Measurements from ENCODE around the gene CAMTA1.

The CAMTA1 gene

DNA sequence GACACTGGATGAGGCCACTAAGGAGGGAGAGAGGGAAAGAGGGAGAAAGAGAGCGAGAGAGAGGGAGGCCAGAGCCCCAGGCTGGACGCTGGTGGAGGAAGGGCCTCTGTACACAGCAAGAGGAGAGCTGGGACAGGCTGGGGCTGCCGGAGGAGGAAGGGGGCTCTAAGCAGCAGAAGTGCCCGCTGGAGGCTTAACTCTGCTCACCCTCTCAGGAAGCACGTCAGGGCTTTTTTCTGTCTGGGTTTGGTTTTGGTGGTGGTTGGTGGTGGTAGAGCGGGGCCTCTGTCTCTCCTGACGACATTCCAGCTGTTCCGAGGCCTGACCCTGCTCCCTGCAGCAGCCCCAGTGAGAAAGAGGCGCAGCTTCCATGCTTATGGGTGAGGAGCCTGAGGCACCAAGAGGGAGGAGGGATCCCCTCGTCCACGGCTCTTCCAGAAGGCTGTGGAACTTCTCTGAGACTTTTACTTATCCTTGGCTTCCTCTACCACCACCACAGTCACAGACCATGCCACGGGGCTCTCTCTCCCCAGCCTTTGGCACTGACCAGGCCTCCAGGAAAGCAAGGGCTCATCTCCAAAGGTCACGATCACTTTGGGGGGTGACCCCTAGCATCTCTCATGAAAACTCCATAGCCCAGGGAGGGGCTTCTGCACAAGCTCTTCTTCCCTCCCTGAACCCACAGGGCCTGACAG is 849.4 kb downstream of the CAMTA1 start:
- no peak for DNase-seq (ENCODE audit: low read depth)
- TF ChIP-seq, protein P1, sequence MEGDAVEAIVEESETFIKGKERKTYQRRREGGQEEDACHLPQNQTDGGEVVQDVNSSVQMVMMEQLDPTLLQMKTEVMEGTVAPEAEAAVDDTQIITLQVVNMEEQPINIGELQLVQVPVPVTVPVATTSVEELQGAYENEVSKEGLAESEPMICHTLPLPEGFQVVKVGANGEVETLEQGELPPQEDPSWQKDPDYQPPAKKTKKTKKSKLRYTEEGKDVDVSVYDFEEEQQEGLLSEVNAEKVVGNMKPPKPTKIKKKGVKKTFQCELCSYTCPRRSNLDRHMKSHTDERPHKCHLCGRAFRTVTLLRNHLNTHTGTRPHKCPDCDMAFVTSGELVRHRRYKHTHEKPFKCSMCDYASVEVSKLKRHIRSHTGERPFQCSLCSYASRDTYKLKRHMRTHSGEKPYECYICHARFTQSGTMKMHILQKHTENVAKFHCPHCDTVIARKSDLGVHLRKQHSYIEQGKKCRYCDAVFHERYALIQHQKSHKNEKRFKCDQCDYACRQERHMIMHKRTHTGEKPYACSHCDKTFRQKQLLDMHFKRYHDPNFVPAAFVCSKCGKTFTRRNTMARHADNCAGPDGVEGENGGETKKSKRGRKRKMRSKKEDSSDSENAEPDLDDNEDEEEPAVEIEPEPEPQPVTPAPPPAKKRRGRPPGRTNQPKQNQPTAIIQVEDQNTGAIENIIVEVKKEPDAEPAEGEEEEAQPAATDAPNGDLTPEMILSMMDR (conservative IDR thresholded peaks at IDR 0.05; ENCODE audit: low read depth, low read length), result no peak

DNA sequence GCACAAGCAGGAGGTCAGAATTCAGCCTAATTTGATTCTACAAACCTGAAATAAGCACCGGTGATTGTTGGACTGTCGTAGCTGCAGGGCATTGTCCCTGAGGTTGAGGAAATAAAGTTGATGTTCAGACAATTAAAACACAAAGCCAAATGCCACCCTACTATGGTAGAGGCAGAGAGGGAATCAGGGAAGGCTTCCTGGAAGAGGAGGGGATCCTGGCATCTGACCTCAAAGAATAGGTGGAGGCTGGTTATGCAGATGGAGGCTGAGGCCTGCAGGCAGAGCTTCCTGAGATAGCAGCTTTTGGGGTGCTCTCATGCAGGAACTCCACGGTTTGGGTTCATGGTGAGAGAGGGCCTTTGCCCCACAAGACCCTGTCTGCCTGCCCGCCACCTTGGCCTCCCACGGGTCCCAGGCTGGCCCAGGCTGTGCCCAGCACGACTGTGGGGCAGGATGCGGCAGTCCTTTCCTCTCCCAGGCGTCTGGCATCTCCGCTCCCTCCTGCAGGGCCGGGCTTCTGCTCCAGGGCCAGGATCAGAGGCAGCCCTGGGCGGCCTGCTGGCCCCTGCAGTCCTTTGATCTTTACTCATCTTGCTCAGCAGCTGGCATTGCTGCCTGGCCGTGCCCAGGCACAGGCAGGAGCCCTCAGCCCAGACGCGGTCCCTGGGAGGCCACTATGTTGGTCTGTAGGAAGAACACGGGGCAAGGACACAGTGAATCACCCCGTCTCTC is 851.7 kb downstream of the CAMTA1 start:
- no peak for DNase-seq (ENCODE audit: low read depth)
- no peak overlapping the region for H3K4me3 ChIP-seq (ENCODE audit: low read length)
- TF ChIP-seq, protein P1 (conservative IDR thresholded peaks at IDR 0.05; ENCODE audit: low read depth, low read length), result no peak

More for the DNA sequence above, 849.4 kb downstream of the CAMTA1 start:
- no peak overlapping the region for H3K4me3 ChIP-seq (ENCODE audit: low read length)

DNA sequence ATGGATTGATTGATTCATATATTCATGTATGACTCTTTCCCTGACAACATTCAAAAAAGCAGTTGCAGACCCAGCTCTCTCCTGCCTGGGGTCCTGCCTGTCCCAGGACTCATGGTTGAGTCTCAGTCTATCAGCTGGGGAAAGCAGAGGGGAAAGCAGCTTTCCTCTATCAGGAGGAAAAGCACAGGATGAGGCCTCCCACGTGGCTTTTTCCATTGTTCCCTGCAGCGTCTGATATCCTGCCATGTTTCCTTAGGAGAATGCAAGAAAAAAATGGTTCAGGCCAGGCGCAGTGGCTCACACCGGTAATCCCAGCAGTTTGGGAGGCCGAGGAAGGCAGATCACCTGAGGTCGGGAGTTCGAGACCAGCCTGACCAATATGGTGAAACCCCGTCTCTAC is 852.8 kb downstream of the CAMTA1 start:
- DNase-seq (ENCODE audit: low read depth), result no peak
- H3K4me3 ChIP-seq (ENCODE audit: low read length), result no peak overlapping the region
- TF ChIP-seq, protein P1 (conservative IDR thresholded peaks at IDR 0.05; ENCODE audit: low read depth, low read length), result no peak

DNA sequence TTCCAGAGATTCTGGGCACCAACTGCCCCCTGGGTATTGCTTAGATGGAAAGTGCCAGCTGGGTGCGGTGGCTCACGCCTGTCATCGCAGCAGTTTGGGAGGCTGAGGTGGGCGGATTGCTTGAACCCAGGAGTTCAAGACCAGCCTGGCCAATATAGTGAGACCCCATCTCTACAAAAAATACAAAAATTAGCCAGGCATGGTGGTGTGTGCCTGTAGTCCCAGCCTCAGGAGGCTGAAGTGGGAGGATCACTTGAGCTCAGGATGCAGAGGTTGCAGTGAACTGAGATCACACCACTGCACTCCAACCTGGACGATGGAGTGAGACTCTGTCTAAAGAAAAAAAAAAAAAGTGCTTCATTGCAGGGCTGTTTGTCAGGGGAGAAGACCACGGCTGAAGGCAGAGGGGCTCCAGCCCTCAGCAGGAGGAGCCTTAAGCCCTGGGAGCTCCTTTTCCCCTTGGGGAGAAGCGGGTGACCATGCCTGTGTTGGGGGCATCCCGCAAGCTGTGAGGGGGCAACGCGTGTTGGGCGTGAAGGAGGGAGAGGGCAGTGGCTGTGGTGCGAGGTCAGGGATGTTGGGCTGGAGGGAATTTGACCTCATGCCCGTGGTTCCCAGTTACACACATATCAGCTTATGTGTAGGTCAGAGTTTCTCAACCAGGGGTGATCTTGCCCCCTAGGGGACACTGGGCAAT is 854.3 kb downstream of the CAMTA1 start:
- DNase-seq (ENCODE audit: low read depth), result no peak
- H3K4me3 ChIP-seq (ENCODE audit: low read length), result no peak overlapping the region
- TF ChIP-seq, protein P1 (conservative IDR thresholded peaks at IDR 0.05; ENCODE audit: low read depth, low read length), result no peak

DNA sequence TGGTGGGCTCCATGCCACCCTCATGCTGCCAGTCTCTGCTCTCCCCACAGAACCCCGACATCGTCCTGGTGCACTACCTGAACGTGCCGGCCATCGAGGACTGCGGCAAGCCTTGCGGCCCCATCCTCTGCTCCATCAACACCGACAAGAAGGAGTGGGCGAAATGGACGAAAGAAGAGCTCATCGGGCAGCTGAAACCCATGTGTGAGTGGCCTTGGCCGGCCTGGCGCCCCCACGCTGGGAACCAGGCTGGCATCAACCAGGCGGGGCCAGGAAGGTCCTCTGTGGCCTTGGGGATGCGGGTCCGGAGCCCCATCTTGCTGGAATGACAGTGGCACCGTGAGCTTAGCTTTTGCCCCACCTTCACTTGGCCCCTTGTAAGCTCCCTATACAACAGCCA is 855.1 kb downstream of the CAMTA1 start:
- TF ChIP-seq, protein P1 (conservative IDR thresholded peaks at IDR 0.05; ENCODE audit: low read depth, low read length), result no peak
- no peak overlapping the region for H3K4me3 ChIP-seq (ENCODE audit: low read length)
- no peak for DNase-seq (ENCODE audit: low read depth)

DNA sequence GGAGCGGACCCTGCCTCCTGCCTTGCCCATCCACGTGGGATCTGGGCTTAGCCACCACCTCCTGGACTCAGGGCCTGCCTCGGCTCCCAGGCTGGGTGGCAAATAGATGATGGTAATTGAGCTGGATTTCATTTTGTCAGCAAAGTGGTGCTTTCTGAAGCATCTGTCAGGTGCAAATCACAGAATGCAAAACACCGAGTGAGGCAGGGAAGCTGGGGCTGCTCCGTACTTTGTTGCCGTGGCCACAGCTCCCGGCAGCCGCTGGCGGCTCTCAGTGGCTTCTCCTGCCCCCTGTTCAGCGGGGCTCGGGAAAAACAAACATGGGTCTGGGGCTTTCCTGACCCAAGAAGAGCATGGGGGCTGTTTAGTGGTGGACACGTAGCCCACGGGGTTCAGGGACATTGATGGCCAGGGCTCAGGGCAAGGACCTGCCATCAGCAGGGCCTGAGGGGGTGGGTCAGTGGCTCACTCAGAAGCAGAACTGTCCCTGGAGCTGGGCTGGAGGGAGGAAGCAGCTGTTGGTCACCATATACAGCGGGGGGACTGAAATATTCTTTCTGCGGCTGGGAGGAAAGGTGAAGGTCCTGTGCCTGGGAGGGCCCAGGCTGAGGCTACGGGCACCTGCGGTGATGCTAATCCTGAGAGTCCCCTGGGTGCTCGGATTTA is 855.8 kb downstream of the CAMTA1 start:
- H3K4me3 ChIP-seq (ENCODE audit: low read length), result no peak overlapping the region
- TF ChIP-seq, protein P1 (conservative IDR thresholded peaks at IDR 0.05; ENCODE audit: low read depth, low read length), result no peak
- no peak for DNase-seq (ENCODE audit: low read depth)

Data from retinal pigment epithelial cell (primary cell).